ENCODE results near the gene HS6ST1.
"Not testable (repeated sequence)": the region's sequence is repeated elsewhere in the genome, so short reads cannot be mapped to it uniquely, and the experiment has no call there.

The HS6ST1 gene

DNA sequence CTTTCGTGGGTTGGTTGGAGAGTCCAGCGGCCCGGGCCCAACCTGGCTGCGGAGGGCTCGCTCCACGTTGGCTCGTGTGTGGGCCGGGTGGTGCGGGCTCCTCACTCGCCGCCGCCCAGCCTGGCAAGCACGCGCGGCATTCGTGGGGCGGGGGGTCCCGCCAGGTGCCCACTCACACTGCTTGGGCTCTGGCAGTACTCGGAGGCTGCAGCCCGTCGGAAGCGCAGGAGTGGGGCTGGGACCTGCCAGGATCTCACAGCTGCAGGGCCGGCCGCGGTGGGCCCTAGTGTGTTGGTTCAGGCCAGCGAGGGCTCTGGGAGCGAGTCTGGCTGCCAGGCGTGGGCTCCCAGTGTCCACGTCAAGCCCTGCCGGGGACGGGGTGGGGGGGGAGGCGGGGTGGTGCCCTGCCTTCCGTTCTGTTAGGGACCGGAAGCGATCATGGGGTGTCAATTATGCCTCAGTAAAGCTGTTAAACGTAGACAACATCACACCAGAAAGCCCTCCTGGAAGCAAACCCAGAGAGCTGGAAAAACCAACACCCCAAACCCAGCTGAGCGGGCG is 1.0 kb upstream of the HS6ST1 start:
- Histone ChIP-seq H3K36me3 (replicated peaks) (peaks cover 2% of the 10 kb centered on the region), H3K27me3 (replicated peaks) (no peaks in the 10 kb centered on the region), H3K27ac (no peak overlapping the region), H3K4me3 (ENCODE audit: low read depth, low read length) (no peak overlapping the region)
- TF ChIP-seq, protein P1, sequence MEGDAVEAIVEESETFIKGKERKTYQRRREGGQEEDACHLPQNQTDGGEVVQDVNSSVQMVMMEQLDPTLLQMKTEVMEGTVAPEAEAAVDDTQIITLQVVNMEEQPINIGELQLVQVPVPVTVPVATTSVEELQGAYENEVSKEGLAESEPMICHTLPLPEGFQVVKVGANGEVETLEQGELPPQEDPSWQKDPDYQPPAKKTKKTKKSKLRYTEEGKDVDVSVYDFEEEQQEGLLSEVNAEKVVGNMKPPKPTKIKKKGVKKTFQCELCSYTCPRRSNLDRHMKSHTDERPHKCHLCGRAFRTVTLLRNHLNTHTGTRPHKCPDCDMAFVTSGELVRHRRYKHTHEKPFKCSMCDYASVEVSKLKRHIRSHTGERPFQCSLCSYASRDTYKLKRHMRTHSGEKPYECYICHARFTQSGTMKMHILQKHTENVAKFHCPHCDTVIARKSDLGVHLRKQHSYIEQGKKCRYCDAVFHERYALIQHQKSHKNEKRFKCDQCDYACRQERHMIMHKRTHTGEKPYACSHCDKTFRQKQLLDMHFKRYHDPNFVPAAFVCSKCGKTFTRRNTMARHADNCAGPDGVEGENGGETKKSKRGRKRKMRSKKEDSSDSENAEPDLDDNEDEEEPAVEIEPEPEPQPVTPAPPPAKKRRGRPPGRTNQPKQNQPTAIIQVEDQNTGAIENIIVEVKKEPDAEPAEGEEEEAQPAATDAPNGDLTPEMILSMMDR (IDR thresholded peaks at IDR 0.05; ENCODE audit: low read depth, low read length, missing control alignments) = no peak
- in situ Hi-C loops (cut with HindIII; ENCODE audit: low pct_ligation_motif_present, low sequenced_read_pairs) = loop anchor here (25.0 kb wide), 1 partner anchor 418 kb away; no protein-coding TSS in a partner anchor
- DNase-seq = no peak

DNA sequence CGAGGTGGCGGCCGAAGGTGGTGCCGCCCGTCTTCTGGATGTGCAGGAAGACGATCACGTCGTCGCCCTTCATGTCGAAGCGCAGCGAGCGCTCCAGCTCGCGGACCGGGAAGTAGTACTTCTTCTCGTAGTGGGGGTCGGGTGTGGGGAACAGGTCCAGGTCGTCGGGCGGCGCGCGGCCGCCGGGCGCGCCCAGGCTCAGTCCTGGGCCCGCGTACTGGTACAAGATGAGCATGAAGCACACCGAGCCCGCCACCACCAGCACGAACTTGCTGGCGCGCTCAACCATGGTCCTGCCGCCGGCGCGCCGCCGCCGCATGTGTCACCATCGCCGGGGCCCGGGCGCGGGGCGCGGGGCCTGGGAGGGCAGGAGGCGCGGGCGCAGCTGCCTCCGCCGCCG is 423 bp downstream of the HS6ST1 start:
- DNase-seq; H3K27ac ChIP-seq; H3K27me3 ChIP-seq (replicated peaks); H3K36me3 ChIP-seq (replicated peaks): not testable (repeated sequence)
- in situ Hi-C loops (cut with HindIII; ENCODE audit: low pct_ligation_motif_present, low sequenced_read_pairs) = loop anchor here (25.0 kb wide), 1 partner anchor 419 kb away; no protein-coding TSS in a partner anchor
- H3K4me3 ChIP-seq (ENCODE audit: low read depth, low read length) = peak overlapping the region; percentile 42

DNA sequence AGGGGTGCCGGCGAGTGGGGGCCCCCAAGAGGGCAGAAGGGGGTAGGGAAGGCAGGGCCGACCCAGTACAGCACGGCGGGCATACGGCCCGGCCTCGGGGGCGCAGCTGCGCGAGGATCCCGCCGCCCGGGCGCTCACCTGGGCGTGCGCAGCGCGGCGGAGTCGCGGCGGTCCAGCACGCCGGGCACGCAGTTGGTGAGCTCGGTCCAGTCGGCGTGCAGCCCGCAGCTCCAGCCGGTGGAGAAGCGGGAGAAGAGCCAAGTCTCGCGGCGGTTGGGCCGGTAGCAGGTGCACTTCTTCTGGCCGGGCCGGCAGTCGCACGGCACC is 806 bp downstream of the HS6ST1 start:
- H3K36me3 ChIP-seq (replicated peaks); H3K27ac ChIP-seq; H3K27me3 ChIP-seq (replicated peaks); DNase-seq: not testable (repeated sequence)
- in situ Hi-C loops (cut with HindIII; ENCODE audit: low pct_ligation_motif_present, low sequenced_read_pairs) = loop anchor here (25.0 kb wide), 1 partner anchor 419 kb away; no protein-coding TSS in a partner anchor
- H3K4me3 ChIP-seq (ENCODE audit: low read depth, low read length) = peak overlapping the region; percentile 71

DNA sequence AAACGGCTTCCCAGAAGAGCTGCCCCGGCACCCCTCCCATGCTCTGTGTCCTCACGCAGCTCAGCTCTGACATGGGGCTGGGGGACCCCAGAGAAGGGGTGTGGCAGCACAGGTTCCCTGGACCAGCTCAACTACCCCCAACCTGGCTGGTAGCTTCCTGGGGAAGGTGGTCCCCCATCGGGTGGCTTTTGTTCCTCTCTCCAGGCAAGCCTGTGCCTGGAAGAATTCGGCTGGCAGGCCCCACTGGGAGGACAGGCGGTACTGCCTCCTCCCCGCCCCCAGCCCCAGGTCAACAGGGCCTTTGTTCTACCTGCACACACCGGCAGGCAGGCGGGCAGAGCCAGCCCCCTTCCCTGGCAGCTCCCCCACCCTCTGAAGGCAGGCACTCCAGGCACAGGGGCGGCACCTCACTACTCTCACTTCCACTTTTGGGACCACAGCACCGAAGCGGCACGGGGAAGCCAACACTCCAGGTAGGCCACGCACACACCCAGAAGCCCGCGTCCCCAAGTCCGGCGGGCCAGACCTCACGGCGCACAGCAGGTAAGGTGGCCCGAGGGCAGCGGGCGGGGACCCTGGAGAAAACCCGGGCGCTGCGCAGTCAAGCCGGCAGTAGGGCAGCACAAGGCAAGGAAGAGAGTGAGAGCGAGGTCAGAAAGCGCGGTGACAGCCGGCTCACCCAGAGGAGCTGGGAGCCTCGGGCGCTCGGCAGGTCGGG is 1.3 kb downstream of the HS6ST1 start:
- in situ Hi-C loops (cut with HindIII; ENCODE audit: low pct_ligation_motif_present, low sequenced_read_pairs) = loop anchor here (25.0 kb wide), 1 partner anchor 420 kb away; no protein-coding TSS in a partner anchor
- TF ChIP-seq, protein P1 (IDR thresholded peaks at IDR 0.05; ENCODE audit: low read depth, low read length, missing control alignments) = no peak
- Histone ChIP-seq H3K27me3 (replicated peaks) (no peaks in the 10 kb centered on the region), H3K27ac (no peak overlapping the region), H3K36me3 (replicated peaks) (peaks cover 2% of the 10 kb centered on the region), H3K4me3 (ENCODE audit: low read depth, low read length) (peak overlapping the region; percentile 71)
- no peak for DNase-seq

DNA sequence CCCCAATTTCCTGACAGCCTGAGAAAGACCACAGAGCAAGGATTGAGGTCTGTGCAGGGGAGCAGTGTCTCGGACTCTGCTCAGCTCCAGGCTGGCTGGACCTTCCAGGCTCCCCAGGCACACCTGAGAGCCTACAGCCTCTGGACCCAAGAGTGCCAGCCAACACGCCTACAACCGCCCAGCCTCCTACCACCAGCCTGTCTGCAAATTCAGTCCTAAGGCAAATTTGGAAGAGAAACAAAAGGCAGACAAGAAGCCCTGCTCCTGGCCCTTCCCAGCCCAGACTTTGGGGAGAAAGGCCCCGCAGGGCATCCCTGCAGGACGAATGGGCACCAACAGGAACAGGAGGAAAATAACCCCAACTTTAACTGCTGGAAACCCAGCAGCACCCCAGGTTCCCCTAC is 1.9 kb downstream of the HS6ST1 start:
- Histone ChIP-seq H3K36me3 (replicated peaks) (peaks cover 2% of the 10 kb centered on the region), H3K4me3 (ENCODE audit: low read depth, low read length) (peak overlapping the region; percentile 71), H3K27me3 (replicated peaks) (no peaks in the 10 kb centered on the region), H3K27ac (no peak overlapping the region)
- TF ChIP-seq, protein P1 (IDR thresholded peaks at IDR 0.05; ENCODE audit: low read depth, low read length, missing control alignments) = no peak
- no peak for DNase-seq
- in situ Hi-C loops (cut with HindIII; ENCODE audit: low pct_ligation_motif_present, low sequenced_read_pairs) = loop anchor here (25.0 kb wide), 1 partner anchor 421 kb away; no protein-coding TSS in a partner anchor

DNA sequence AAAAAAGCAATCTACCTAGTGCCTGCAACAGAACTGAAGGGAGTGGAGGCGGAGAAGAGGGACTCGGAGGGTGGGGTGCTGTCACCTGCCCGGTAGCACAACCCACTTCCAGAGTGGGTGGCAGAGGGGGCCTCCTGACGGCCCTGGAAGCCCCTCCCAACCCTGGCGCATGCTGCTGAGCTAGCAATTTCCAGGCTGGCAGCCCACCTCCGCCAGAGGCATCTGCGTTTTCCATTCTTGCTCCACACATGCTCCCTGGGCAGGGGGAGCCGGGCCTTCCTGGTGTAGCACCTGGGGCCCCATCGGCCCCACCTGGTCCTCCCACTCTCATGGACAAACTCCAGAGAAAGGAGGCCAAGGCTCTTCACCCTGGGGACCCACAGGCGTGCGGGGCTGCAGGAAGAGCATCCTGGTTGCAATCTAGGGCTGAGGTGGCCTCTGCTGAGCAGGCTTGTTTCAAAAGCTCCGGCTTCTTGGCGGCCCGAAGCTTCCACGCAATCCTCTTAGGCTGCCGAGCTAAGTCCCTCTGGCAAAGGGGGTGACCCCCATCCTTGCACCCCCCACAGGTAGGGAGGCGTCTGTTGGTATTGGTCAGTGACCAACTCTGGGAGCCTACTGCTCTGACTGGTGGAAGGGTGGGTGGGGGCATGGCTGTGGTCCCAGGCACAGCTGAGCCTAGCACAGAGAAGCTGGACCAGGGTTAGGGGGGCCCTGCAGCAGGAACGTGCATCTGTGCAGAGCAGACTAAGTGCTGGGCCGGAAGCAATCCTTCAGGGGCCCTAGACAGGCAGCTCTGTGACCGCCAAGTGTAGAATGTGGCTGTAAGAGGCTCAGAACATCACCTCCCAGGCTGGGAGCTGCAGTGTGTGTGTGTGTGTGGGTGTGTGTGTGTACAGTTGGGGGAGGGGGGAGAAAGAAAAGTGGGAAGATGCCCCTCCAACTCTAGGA is 2.6 kb downstream of the HS6ST1 start:
- Histone ChIP-seq H3K27ac (no peak overlapping the region), H3K36me3 (replicated peaks) (peaks cover 2% of the 10 kb centered on the region), H3K4me3 (ENCODE audit: low read depth, low read length) (peak overlapping the region; percentile 71), H3K27me3 (replicated peaks) (no peaks in the 10 kb centered on the region)
- in situ Hi-C loops (cut with HindIII; ENCODE audit: low pct_ligation_motif_present, low sequenced_read_pairs) = loop anchor here (25.0 kb wide), 1 partner anchor 421 kb away; no protein-coding TSS in a partner anchor
- TF ChIP-seq, protein P1 (IDR thresholded peaks at IDR 0.05; ENCODE audit: low read depth, low read length, missing control alignments) = no peak
- no peak for DNase-seq
